Ecto neural progenitor cell (in vitro differentiated cells): ENCODE measurements around the gene UBA7.
"Not testable (repeated sequence)": the region's sequence is repeated elsewhere in the genome, so short reads cannot be mapped to it uniquely, and the experiment has no call there.

Experiments
- DNase-seq: peaks from one replicate; pipeline ENCODE4 v3.0.0-alpha.2; 2018; ENCODE audit warnings: low spot score

UBA7 gene

DNA sequence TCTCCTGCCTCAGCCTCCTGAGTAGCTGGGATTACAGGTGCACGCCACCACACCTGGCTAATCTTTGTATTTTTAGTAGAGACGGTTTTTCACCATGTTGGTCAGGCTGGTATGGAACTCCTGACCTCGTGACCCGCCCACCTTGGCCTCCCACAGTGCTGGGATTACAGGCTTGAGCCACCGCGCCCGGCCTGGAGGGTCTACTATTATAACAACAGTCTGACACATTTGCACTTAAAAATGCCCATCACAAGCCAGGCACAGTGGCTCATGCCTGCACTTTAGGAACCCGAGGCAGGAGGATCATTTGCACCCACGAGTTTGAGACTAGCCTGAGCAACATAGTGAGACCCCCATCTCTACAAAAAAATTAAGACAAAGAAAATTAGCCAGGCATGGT is 31.5 kb downstream of the UBA7 start:
- DNase-seq, result not testable (repeated sequence)

DNA sequence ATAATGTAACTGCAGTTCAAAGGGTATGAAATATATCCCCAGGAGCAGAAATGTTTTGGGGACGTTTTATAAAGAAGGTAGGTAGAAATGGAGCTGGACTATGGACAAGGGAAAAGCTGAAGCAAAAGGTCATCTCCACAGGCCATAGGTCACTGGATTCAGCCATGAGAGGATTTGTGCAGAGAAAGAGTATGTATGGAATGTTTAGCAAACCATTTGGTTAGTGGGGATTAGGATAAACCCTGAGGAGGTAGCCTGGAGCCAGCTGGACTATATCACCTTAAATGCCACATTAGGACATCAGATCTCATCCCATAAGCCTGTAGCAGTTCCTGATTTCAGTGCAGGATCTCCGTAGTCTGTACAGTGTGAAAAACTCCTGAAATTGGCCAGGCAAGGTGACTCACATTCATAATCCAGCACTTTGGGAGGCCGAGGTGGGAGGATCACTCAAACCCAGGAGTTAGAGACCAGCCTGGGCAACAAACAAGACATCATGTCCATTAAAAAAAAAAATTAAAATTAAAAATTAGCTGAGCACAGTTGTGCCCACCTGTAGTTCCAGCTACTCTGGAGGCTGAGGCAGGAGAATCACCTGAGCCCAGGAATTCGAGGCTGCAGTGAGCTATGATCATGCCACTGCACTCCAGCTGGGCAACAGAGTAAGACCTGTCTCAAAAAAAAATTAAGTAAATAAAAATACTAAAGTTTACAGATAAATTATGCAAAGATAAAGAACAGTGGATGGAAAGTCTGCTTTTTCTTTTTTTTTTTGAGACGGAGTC is 32.1 kb downstream of the UBA7 start:
- no peak for DNase-seq

DNA sequence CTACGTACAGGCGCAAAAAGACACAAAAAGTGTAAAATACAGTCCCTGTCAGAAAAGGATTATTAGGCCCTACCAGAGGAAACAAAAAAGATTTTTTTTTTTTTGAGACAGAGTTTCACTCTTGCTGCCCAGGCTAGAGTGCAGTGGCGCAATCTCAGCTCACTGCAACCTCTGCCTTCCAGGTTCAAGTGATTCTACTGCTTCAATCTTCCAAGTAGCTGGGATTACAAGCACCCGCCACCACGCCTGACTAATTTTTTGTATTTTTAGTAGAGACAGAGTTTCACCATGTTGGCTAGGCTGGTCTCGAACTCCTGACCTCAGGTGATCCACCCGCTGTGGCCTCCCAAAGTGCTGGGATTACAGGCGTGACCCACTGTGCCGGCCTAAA is 32.8 kb downstream of the UBA7 start:
- DNase-seq, result not testable (repeated sequence)

DNA sequence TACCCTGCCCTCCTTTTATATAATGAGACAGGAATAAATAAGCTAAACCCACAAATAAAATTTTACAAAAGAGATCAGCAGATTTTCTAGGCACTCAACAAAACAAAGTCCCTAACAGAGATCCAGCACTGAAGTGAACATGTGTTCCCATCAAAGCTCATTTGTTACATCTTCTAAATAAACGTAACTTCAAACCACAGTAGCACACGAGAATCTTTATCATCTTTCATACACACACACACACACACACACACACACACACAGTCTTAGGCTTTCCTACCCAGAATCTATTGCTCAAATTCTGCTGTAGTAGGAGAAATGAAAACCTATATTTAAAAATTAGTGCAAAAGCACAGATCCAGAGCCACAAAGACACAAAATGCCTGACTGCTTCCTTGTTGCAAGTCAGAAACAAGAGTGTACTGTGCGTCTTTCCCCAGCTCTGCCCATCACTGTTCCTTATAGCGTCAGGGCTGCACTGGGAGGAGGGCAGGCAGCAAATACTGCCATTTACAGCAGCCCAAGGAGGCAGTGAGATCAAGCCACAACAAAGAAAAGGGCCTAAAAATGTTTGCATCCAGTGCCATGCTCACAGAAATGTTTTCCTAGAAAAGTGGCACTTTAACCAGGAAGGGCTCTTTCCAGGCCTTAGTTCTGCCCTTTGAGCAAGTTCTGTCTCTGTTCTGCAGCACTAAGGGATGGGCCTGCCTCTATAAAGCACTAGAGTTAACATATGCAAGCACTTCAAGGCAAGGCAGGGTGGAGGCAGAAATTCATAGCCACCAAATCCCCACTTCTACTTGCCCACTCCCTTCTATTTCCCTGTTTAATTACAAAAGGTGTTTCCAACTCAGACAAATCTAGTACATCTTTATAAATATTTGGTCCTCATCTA is 33.4 kb downstream of the UBA7 start:
- no peak for DNase-seq

DNA sequence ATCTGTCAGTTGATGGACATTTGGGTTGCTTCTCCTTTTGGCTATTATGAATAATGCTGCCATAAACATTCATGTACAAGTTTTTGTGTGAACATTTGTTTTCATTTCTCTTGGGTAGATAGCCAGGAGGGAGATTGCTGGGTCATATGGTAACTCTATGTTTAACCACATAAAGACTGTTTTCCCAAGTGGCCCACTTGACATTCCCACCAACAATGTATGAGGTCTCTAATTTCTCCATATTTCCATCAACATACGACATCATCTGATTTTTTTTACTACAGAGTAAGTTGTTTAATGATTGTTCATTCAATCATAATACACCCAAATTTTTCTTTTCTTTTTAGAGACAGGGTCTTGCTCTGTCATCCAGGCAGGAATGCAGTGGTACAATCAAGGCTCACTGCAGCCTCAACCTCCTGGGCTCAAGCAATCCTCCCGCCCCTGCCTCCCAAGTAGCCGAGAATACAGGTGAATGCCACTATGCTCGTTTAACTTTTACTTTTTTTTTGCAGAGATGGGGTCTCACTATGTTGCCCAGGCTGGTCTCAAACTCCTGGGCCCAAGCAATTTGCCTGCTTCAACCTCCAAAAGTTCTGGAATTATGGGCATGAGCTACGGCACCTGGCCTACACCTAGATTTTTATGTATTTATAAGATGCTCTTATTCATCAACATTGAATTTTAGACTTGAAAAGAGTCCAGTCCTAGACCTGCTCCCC is 34.2 kb downstream of the UBA7 start:
- no peak for DNase-seq

DNA sequence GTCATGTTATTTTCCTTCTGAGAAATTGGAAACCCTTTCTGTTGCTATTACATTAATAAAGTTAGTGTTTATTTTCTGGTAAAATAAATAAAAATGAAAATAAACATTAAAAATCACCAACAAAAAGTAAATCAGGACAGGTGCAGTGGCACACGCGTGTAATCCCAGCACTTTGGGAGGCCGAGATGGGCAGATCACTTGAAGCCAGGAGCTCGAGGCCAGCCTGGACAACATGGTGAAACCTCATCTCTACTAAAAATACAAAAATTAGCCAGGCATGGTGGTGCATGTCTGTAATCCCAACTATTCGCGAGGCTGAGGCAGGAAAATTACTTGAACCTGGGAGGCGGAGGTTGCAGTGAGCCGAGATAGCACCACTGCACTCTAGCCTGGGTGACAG is 37.7 kb downstream of the UBA7 start:
- DNase-seq, result not testable (repeated sequence)

DNA sequence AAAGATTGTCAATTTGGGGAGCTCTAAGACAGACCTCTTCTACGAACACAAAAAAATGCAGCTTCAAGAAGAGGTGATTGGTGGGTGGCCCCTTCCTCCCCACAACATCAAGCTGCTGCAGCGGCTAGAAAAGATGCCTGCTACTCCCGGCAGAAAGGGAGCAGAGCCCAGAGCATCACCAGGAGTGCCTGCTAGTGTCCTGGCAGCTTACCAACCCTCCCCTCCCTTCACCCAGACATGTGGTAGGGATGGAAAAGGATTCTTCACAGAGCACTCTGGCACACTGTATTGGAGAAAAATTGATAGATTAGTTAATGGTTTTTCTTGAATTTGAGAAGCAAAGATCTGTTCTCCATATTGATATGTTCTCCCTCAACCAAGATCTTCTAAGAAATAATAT is 38.2 kb downstream of the UBA7 start:
- no peak for DNase-seq

DNA sequence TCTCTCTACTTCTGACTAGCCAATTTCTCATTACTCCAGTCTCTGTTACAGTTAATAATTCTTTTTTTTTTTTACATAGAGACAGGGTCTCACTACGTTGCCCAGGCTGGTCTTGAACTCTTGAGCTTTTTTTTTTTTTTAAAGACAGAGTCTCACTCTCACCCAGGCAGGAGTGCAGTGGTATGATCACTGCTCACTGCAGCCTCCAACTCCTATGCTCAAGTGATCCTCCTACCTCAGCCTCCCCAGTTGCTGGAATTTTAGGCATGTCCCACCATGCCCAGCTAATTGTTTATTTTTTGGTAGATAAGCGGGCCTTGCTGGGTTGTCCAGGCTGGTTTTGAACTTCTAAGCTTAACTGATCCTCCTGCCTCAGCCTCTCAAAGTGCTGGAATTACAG is 41.0 kb downstream of the UBA7 start:
- no peak for DNase-seq

DNA sequence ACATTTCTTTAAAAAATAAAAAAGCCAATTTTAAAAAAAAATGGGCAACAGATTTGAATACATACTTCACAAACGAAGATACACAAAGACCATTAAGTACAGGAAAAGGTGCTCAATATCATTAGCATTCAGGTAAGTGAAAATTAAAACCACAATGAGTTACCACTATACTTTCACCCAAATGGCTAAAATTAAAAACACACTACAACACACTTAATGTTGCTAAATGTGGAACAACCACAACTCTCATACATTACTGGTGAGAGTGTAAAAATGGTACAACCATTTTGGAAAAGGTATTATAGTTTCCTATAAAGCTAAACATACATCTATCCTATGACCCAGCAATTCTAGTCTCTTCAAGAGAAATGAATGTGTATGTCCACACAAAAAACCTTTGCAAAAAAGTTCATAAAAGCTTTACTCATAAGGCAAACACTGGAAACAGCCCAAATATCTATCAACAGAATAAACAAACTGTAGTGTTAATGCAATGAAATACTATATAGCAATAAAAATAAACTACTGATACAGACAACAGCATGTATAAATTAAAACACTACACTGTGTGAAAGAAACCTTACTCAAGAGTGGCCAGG is 42.3 kb downstream of the UBA7 start:
- no peak for DNase-seq

DNA sequence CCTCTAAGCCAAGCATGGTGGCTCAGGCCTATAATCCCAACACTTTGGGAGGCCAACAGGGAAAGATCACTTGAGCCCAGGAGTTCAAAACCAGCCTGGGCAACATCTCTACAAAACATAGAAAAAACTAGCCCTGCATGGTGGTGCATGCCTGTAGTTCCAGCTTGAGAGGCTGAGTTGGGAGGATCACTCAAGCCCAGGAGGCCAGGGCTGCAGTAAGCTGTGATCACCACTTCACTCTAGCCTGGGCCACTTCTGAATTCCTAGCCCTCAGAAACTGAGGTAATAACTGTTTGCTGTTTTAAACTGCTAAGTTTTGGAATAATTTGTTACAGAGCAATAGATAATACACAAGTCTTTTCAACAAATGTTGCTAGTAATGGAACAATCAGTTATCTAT is 43.8 kb downstream of the UBA7 start:
- DNase-seq, result no peak

DNA sequence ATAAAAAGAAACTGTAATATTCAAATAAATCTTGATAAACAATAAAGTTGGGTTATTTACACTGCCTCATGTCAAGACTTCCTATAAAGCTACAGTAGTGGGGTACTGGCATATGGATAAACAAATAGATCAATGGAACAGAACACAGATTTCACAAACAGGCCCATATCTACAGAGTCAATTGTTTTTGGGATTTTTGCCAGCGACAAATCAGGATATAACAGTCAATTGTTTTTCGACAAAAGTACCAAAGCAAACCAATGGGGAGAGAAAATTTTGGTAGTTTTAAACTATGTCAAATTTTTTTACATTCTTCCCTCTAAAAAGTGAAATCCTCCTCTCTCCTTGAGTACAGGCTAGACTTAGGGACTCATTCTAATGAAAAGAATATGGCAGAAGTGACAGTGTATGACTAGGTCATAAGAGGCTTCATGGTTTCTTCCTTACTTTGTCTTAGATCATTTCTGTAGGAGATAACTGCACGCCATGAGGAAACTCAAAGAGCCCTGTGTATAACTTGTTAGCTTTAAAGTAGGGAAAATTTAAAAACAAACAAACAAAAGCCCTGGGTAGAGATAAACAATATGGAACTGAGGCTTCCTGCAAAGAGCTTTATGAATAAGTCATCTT is 44.4 kb downstream of the UBA7 start:
- no peak for DNase-seq

DNA sequence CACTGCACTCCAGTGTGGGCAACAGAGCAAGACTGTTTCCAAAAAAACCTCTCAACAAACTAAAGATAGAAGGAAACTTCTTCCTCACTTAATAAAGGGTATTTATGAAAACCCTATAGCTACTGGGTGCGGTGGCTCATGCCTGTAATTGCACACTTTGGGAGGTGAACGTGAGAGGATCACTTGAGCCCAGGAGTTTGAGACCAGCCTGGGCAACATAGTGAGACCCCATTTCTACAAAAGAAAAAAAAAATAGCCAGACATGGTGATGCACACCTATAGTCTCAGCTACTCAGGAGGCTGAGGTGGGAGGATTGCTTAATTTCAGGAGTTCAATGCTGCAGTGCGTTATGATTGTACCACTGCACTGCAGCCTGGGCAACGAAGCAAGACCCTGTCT is 49.8 kb downstream of the UBA7 start:
- DNase-seq, result no peak

DNA sequence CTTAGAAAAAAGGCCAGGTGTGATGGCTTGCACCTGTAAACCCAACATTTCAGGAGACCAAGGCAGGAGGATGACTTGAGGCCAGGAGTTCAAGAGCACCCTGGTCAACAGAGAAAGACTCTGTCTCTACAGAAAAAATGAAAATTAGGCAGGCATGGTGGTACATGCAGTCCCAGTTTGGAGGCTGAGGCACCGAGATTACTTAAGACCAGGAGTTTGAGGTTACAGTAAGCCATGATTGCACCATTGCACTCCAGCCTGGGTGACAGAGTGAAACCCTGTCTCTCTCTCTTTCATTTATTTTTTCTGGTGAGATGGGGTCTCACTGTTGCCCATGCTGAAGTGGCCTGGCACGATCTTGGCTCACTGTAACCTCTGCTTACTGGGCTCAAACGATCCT is 52.1 kb downstream of the UBA7 start:
- no peak for DNase-seq

DNA sequence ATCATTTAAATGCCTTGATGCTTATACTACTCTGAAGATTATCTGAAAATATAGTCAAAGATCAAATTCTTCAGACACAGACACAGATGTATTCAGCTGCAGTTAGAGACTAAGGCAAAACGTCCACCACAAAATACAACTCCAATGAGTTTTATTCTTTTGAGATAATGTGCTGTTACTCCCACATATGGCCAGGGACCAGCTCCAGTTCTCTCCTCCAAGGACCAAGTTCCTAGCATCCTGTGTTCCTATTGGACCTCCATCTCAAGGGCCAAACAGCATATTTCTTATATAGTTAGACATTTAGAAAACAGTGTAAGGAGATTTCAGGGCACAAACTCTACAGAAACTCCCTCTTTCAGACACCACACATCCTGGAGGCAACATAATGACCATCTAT is 54.5 kb downstream of the UBA7 start:
- no peak for DNase-seq

DNA sequence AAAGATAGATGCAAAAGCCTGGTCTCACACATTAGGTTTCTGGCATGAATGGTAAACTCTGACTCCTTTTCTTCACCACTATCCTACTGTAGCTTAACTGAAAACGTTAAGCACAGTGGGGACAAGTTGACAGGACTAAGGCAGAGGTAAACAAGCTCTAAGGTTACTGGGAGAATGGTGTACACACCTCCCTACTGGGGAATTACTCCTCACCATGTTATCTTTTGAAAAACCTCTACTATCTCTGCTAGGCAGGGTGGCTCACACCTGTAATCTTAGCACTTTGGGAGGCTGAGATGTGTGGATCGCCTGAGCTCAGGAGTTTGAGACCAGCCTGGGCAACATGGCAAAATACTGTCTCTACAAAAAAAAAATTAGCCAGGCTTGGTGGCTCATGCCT is 56.6 kb downstream of the UBA7 start:
- DNase-seq, result no peak

DNA sequence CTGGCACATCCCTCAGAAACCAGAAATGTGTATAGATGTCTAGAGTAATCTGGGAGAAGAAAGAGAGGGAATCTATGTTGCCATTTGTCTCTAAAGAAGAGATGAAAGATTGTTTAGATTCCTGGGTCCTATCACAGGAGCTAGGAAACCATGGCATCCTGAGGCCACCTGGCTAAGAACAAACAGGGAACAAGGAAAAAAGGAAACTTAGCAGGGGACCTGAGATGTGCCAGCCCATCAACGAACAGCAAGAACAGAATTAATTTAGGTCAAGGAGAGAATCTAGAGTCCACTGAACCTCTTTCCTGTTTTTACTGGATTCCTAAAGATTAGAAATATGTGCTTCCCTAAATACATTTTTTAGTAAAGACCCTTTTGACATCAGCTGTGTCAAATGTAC is 57.7 kb downstream of the UBA7 start:
- no peak for DNase-seq
